Ascending aorta (tissue), 2 donors: ENCODE data around the gene PYGM. TPM values are rescaled to one million over a fixed set of nuclear protein-coding genes. Genes with fewer than 3 reads are reported as not detected.
A peak's percentile ranks its signal among the peaks of the same experiment; 100 is the strongest.

Source experiments
- DNase-seq, 2 donors: peaks; one replicate each; pipeline ENCODE4 v3.0.0-alpha.2; 2019; ENCODE audit warnings: low spot score in 2 of 2
- H3K27ac ChIP-seq, 2 donors: fragments of 200-600 bp; sonication (generic); one replicate each; pipeline ENCODE4 v1.5.1; 2016 to 2017; ENCODE audit warnings: mild to moderate bottlenecking in 1 of 2
- H3K27me3 ChIP-seq: fragments of 200-600 bp; sonication (generic); one replicate; pipeline ENCODE4 v1.5.1; 2017
- H3K36me3 ChIP-seq, 2 donors: fragments of 200-600 bp; sonication (generic); one replicate each; pipeline ENCODE4 v1.5.1; 2016
- H3K4me1 ChIP-seq, 2 donors: fragments of 200-600 bp; sonication (generic); one replicate each; pipeline ENCODE4 v1.5.1; 2016 to 2017; ENCODE audit warnings: mild to moderate bottlenecking in 1 of 2
- H3K4me3 ChIP-seq, 2 donors: fragments of 200-600 bp; sonication (generic); one replicate each; pipeline ENCODE4 v1.5.1; 2016 to 2017; ENCODE audit warnings: mild to moderate bottlenecking in 1 of 2
- H3K9me3 ChIP-seq, 2 donors: fragments of 200-600 bp; sonication (generic); one replicate each; pipeline ENCODE4 v1.5.1; 2016
- CTCF ChIP-seq, 3 experiments: fragments of 200-600 bp in 2 of 3; fragments of 450-650 bp in 1 of 3; sonication (generic) in 2 of 3; IDR thresholded peaks; one replicate each; pipeline ENCODE4 v1.5.1; 2016 to 2019; ENCODE audit warnings: antibody characterized with exemption in 3 of 3, mild to moderate bottlenecking in 1 of 3, moderate library complexity in 1 of 3
- intact Hi-C: fragments of 100-400 bp; cut with DNase I; formaldehyde crosslinking; loops from one replicate; pipeline ENCODE4 v1.15.1; 2023
- total RNA-seq: library from RNA; depleted of rRNA; stranded (reverse); fragments of >200 nt; gene quantifications from one replicate; pipeline ENCODE4 v1.1.0, GENCODE V29; 2016

The PYGM gene
- total RNA-seq, 1 donor from 2014 or later: 13.9 TPM

- Histone ChIP-seq H3K27ac (peak overlapping the region; percentile 91 to 98), H3K9me3 (no peaks in the 10 kb centered on the region), H3K4me1 (peaks cover 4 to 11% of the 10 kb centered on the region in 2 donors), H3K27me3 (no peaks in the 10 kb centered on the region), H3K36me3 (peaks cover under 1 to 9% of the 10 kb centered on the region in 2 donors), H3K4me3 (peak overlapping the region; percentile 86 to 89)
- no peak for TF ChIP-seq CTCF (IDR thresholded peaks at IDR 0.05)
- no peak for DNase-seq
- intact Hi-C loops: loop anchor here (2.0 kb wide), 1 partner anchor 61 kb away; the partner anchor contains the start of gene MAP4K2
Measured at GRCh38 chr11:64742087-64742888, 17.5 kb downstream of the PYGM start.

- peaks cover 8 to 16% of the 10 kb centered on the region in 2 donors for H3K36me3 ChIP-seq
- H3K27me3 ChIP-seq: no peaks in the 10 kb centered on the region
- DNase-seq: no peak
- intact Hi-C loops: loop anchor here (2.0 kb wide), 1 partner anchor 61 kb away; the partner anchor contains the start of gene MAP4K2
- no peak overlapping the region for H3K4me3 ChIP-seq
- peaks cover 4 to 11% of the 10 kb centered on the region in 2 donors for H3K4me1 ChIP-seq
- no peaks in the 10 kb centered on the region for H3K9me3 ChIP-seq
- TF ChIP-seq CTCF (IDR thresholded peaks at IDR 0.05): no peak
- peak overlapping the region in 1 of 2 donors; percentile 91 for H3K27ac ChIP-seq
Measured at GRCh38 chr11:64741375-64742086, 18.2 kb downstream of the PYGM start.

- H3K4me1 ChIP-seq: peaks cover 4 to 11% of the 10 kb centered on the region in 2 donors
- no peaks in the 10 kb centered on the region for H3K9me3 ChIP-seq
- H3K27me3 ChIP-seq: no peaks in the 10 kb centered on the region
- intact Hi-C loops: no loop called here
- H3K36me3 ChIP-seq: peaks cover 24 to 31% of the 10 kb centered on the region in 2 donors
- no peak overlapping the region for H3K4me3 ChIP-seq
- no peak overlapping the region for H3K27ac ChIP-seq
- no peak for TF ChIP-seq CTCF (IDR thresholded peaks at IDR 0.05)
- no peak for DNase-seq
Measured at GRCh38 chr11:64739871-64740270, 19.9 kb downstream of the PYGM start.

GRCh38 chr11:64736654-64737053 lies 23.1 kb downstream of the PYGM start:
- Histone ChIP-seq H3K36me3 (peaks cover 41 to 50% of the 10 kb centered on the region in 2 donors), H3K9me3 (no peaks in the 10 kb centered on the region), H3K27me3 (no peaks in the 10 kb centered on the region), H3K27ac (no peak overlapping the region), H3K4me3 (no peak overlapping the region), H3K4me1 (no peaks in the 10 kb centered on the region)
- no peak for DNase-seq
- intact Hi-C loops: no loop called here
- TF ChIP-seq CTCF (IDR thresholded peaks at IDR 0.05): no peak

GRCh38 chr11:64735725-64736259 lies 24.0 kb downstream of the PYGM start:
- Histone ChIP-seq H3K4me1 (no peaks in the 10 kb centered on the region), H3K27ac (no peak overlapping the region), H3K36me3 (peaks cover 41 to 58% of the 10 kb centered on the region in 2 donors), H3K9me3 (no peaks in the 10 kb centered on the region), H3K27me3 (no peaks in the 10 kb centered on the region), H3K4me3 (no peak overlapping the region)
- no peak for DNase-seq
- TF ChIP-seq CTCF (IDR thresholded peaks at IDR 0.05): no peak
- intact Hi-C loops: no loop called here
